Peyer's patch (tissue), 4 donors: Measurements from ENCODE around the gene KRT16. TPM values are rescaled to one million over a fixed set of nuclear protein-coding genes. Genes with fewer than 3 reads are reported as not detected.

ENCODE experiments used
- DNase-seq, 3 donors: peaks; one replicate each; pipeline ENCODE4 v3.0.0-alpha.2; 2017 to 2019
- H3K27ac ChIP-seq, 4 donors: fragments of 200-600 bp; sonication (generic); one replicate each; pipeline ENCODE4 v1.5.1; 2016 to 2019
- H3K27me3 ChIP-seq, 2 donors: fragments of 200-600 bp; sonication (generic); one replicate each; pipeline ENCODE4 v1.5.1; 2019
- H3K36me3 ChIP-seq, 3 donors: fragments of 200-600 bp; sonication (generic); one replicate each; pipeline ENCODE4 v1.5.1; 2016 to 2019
- H3K4me1 ChIP-seq, 4 donors: fragments of 200-600 bp; sonication (generic); one replicate each; pipeline ENCODE4 v1.5.1; 2016 to 2019
- H3K4me3 ChIP-seq, 4 donors: fragments of 200-600 bp; sonication (generic); 1 replicate in 3 of 4; 2 replicates in 1 of 4; pipeline ENCODE4 v1.5.1; 2016 to 2019; ENCODE audit warnings: mild to moderate bottlenecking in 1 of 4
- H3K9me3 ChIP-seq, 4 donors: fragments of 200-600 bp; sonication (generic); one replicate each; pipeline ENCODE4 v1.5.1; 2016 to 2019; ENCODE audit warnings: mild to moderate bottlenecking in 1 of 4
- POLR2A ChIP-seq, 2 donors: fragments of 450-650 bp; IDR thresholded peaks; one replicate each; pipeline ENCODE4 v1.5.1; 2017; ENCODE audit warnings: antibody characterized with exemption in 2 of 2, mild to moderate bottlenecking in 2 of 2, moderate library complexity in 2 of 2
- total RNA-seq, 4 donors: library from RNA; depleted of rRNA; stranded (reverse); fragments of >200 nt; gene quantifications; one replicate each; pipeline ENCODE4 v1.1.0, GENCODE V29; 2016
- TF ChIP-seq, protein P1 (sequence below), 6 experiments: fragments of 450-650 bp in 4 of 6; fragments of 200-600 bp in 2 of 6; sonication (generic) in 1 of 6; IDR thresholded peaks; one replicate each; pipeline ENCODE4 v1.5.1; 2017 to 2019; ENCODE audit warnings: antibody characterized with exemption in 6 of 6, mild to moderate bottlenecking in 3 of 6, moderate library complexity in 1 of 6

KRT16 gene
- total RNA-seq, 4 donors from 2014 or later: not detected

DNA sequence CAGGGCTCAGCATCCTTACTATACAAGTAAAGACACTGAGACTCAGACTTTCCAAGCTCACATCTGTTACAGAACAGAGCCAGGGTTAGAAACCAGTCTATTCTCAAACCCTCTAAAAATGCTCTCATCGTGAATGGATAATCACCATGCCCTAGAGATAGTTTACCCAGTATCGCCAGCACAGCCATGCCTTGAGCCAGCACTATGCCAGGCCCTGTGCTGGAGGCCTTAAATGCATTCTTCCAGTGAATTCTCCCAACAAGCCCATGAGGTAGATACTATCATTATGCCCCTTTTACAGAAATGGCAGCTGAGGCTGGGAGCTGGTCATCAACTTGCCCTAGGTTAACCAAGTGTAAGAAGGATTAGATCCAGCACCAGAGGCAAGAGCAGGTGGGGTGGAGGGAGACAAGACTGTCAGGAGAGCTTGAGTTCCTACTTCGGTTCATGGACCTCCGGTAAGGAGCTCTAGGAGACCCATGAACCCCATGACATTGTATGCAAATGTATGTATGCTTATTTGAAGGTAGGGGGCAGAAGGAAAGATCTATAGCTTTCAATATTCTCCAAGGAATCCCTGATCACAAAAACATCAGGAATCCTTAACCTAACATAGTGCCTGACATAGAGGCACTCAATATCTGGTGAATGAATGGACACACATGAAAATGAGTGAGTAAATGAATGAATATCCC is 31.1 kb downstream of the KRT16 start:
- no peaks in the 10 kb centered on the region for H3K9me3 ChIP-seq
- TF ChIP-seq, protein P1, sequence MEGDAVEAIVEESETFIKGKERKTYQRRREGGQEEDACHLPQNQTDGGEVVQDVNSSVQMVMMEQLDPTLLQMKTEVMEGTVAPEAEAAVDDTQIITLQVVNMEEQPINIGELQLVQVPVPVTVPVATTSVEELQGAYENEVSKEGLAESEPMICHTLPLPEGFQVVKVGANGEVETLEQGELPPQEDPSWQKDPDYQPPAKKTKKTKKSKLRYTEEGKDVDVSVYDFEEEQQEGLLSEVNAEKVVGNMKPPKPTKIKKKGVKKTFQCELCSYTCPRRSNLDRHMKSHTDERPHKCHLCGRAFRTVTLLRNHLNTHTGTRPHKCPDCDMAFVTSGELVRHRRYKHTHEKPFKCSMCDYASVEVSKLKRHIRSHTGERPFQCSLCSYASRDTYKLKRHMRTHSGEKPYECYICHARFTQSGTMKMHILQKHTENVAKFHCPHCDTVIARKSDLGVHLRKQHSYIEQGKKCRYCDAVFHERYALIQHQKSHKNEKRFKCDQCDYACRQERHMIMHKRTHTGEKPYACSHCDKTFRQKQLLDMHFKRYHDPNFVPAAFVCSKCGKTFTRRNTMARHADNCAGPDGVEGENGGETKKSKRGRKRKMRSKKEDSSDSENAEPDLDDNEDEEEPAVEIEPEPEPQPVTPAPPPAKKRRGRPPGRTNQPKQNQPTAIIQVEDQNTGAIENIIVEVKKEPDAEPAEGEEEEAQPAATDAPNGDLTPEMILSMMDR (IDR thresholded peaks at IDR 0.05): no peak
- no peak for TF ChIP-seq POLR2A (IDR thresholded peaks at IDR 0.05)
- no peak overlapping the region for H3K4me3 ChIP-seq
- no peaks in the 10 kb centered on the region for H3K27me3 ChIP-seq
- H3K4me1 ChIP-seq: peaks cover 0 to 22% (median under 1%) of the 10 kb centered on the region in 4 donors
- no peak overlapping the region for H3K27ac ChIP-seq
- no peaks in the 10 kb centered on the region for H3K36me3 ChIP-seq
- no peak for DNase-seq

DNA sequence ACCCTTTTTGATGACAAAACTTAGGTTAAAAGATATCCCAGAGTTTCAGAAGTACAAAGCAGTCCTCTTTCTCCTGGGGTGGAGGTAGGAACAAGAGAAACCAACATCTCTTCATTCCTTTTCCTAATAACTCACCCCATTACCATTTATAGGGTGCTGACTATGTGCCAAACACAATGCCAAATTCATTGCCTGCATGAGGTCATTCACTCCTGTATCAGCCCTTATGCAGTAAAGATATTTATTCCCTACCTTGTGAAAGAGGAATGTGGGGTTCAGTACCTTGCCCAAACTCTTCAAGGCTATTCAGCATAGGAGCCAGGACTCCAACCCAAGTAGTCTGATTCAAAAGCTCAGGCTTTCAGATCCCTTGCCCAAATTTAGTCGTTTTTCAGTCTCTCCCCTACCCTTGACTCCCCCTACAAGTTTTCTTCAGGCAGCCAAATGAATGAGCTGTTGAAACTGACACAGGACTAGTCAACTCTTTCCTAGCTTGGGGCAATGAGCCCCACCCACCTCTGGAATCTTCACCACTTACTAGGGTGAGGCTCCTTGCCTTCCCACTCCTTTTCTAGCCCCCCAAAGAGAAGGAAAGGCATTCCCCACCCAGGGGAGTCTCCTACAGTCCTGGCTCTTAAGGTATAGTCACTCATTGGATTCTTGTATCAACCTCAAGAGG is 31.7 kb downstream of the KRT16 start:
- peaks cover 0 to 24% (median 1%) of the 10 kb centered on the region in 4 donors for H3K4me1 ChIP-seq
- no peaks in the 10 kb centered on the region for H3K9me3 ChIP-seq
- no peak overlapping the region for H3K4me3 ChIP-seq
- H3K27me3 ChIP-seq: no peaks in the 10 kb centered on the region
- H3K36me3 ChIP-seq: no peaks in the 10 kb centered on the region
- H3K27ac ChIP-seq: no peak overlapping the region
- DNase-seq: no peak
- TF ChIP-seq, protein P1 (IDR thresholded peaks at IDR 0.05): no peak
- no peak for TF ChIP-seq POLR2A (IDR thresholded peaks at IDR 0.05)

DNA sequence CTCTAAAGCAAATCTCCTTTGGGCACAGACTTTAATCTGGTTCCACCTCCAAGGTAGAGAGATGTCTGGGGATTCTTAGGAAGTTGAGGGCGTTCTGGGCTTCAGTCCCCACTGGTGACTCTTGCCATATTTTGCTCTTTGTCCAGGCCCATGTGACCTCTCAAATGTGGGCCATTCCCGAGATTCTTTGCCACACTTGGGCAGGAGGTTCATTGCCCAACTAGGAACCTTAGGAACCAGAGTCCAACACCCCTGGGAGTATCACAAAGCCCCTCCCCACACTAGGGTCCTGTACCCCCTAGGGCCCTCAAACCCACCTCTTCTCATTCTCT is 32.4 kb downstream of the KRT16 start:
- H3K4me3 ChIP-seq: no peak overlapping the region
- H3K27me3 ChIP-seq: no peaks in the 10 kb centered on the region
- peaks cover 0 to 24% (median 1%) of the 10 kb centered on the region in 4 donors for H3K4me1 ChIP-seq
- TF ChIP-seq POLR2A (IDR thresholded peaks at IDR 0.05): no peak
- TF ChIP-seq, protein P1 (IDR thresholded peaks at IDR 0.05): no peak
- DNase-seq: no peak
- no peaks in the 10 kb centered on the region for H3K9me3 ChIP-seq
- no peaks in the 10 kb centered on the region for H3K36me3 ChIP-seq
- H3K27ac ChIP-seq: no peak overlapping the region

DNA sequence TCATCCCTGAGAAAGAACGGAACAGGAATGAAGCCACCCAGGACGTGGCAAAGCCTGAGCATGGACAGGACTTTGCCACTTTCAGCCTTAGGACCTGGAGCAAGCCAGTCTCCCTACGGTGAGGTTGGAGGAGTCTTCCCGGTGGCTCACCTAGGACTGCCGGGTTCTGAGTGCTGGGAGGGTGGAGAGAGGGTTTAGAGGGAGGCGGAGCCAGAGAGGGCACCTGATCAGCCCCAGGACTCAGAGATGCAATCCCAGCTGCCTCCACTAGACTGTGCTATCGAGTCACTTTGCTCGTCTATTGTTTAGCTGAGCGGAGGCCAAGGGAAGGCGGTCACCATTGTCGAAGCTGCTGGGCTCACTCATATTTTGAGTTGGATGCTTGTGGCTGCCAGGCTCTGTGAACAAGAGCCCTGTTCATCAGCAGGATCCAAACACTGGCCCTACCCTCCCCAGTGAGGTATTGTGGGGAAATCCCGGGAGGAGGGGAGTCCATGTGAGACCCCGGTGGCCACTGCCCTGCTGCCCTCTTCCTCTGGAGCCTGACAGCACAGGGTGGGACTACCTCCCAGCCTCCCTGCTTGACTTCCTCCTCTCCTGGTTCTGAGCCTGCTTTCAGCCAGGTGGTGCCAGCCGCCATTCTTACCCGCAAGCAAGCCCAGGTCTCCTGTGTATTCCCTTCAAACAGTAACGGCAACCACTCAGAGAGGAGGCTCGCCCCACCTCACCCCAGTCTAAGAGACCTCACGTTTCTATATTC is 32.9 kb downstream of the KRT16 start:
- DNase-seq: peak; percentile 21 to 94 (median 91)
- H3K9me3 ChIP-seq: no peaks in the 10 kb centered on the region
- peak overlapping the region in 3 of 4 donors; percentile 32 to 87 (median 78) for H3K27ac ChIP-seq
- peaks cover 0 to 24% (median 1%) of the 10 kb centered on the region in 4 donors for H3K4me1 ChIP-seq
- TF ChIP-seq POLR2A (IDR thresholded peaks at IDR 0.05): peak; percentile 68 to 98
- TF ChIP-seq, protein P1 (IDR thresholded peaks at IDR 0.05): peak in 4 of 6 experiments; percentile 51 to 99 (median 97)
- no peaks in the 10 kb centered on the region for H3K27me3 ChIP-seq
- H3K4me3 ChIP-seq: no peak overlapping the region
- H3K36me3 ChIP-seq: no peaks in the 10 kb centered on the region

DNA sequence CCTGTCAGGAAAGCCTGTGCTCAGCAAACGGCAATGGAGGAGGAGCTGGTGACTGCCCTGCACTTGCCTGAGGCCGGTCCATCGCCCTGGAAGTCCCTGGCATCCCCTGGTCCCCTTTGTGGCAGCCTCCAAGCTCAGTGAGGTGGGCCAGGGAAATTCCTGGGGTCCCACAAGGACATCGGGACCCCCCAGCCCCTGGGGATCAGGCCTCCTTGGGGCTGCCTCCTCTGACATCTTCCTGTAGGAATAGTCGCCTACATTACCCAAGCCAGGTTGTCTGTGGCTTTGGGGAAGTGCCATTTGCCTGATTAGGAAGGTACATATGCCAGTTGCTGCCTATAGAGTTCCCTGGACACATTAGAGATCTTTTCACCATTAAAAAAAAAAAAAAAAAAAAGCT is 33.6 kb downstream of the KRT16 start:
- Histone ChIP-seq H3K27me3 (no peaks in the 10 kb centered on the region), H3K36me3 (no peaks in the 10 kb centered on the region), H3K27ac (peak overlapping the region in 3 of 4 donors; percentile 32 to 87 (median 78)), H3K4me3 (no peak overlapping the region), H3K9me3 (no peaks in the 10 kb centered on the region), H3K4me1 (peaks cover 0 to 24% (median 1%) of the 10 kb centered on the region in 4 donors)
- no peak for TF ChIP-seq POLR2A (IDR thresholded peaks at IDR 0.05)
- TF ChIP-seq, protein P1 (IDR thresholded peaks at IDR 0.05): no peak
- DNase-seq: no peak
